ENCODE results near the gene RBSN.

The RBSN gene

GRCh38 chr3:15056676-15057404 is 42.1 kb downstream of the RBSN start:
- H3K9ac ChIP-seq, result no peak overlapping the region

GRCh38 chr3:15055019-15055557 is 43.9 kb downstream of the RBSN start:
- Histone ChIP-seq H3K36me3 (ENCODE audit: insufficient read depth) (no peaks in the 10 kb centered on the region; the same call in 1 of the 2 replicates), H3K4me3 (IDR thresholded peaks at IDR 0.05; ENCODE audit: insufficient read depth, low read depth, low read length) (no peak overlapping the region), H3K4me2 (no peak overlapping the region), H4K20me1 (ENCODE audit: insufficient read depth) (0 out of 2 replicates have a peak, but pooled peaks cover 4% of the 10 kb centered on the region), H3K79me2 (ENCODE audit: insufficient read depth, low read depth) (peaks cover 50% of the 10 kb centered on the region), H3K9ac (no peak overlapping the region), H3K27me3 (ENCODE audit: insufficient read depth, low read depth) (no peaks in the 10 kb centered on the region), H3K27ac (no peak overlapping the region), H2AFZ (ENCODE audit: low read depth) (no peak overlapping the region), H3K4me1 (ENCODE audit: low read depth, poor library complexity, severe bottlenecking) (peaks cover 18% of the 10 kb centered on the region)
- no peak for TF ChIP-seq CTCF (conservative IDR thresholded peaks at IDR 0.05; ENCODE audit: low read depth, low read length)

More at GRCh38 chr3:15056676-15057404, 42.1 kb downstream of the RBSN start:
- no peak overlapping the region for H3K4me2 ChIP-seq
- H3K79me2 ChIP-seq (ENCODE audit: insufficient read depth, low read depth), result peaks cover 50% of the 10 kb centered on the region
- H4K20me1 ChIP-seq (ENCODE audit: insufficient read depth), result 0 out of 2 replicates have a peak, but pooled peaks cover 2% of the 10 kb centered on the region
- H3K4me3 ChIP-seq (IDR thresholded peaks at IDR 0.05; ENCODE audit: insufficient read depth, low read depth, low read length), result no peak overlapping the region
- TF ChIP-seq CTCF (conservative IDR thresholded peaks at IDR 0.05; ENCODE audit: low read depth, low read length), result no peak
- H3K27me3 ChIP-seq (ENCODE audit: insufficient read depth, low read depth), result no peaks in the 10 kb centered on the region
- H2AFZ ChIP-seq (ENCODE audit: low read depth), result no peak overlapping the region
- H3K36me3 ChIP-seq (ENCODE audit: insufficient read depth), result no peaks in the 10 kb centered on the region; the same call in 1 of the 2 replicates
- no peak overlapping the region for H3K27ac ChIP-seq
- H3K4me1 ChIP-seq (ENCODE audit: low read depth, poor library complexity, severe bottlenecking), result peaks cover 6% of the 10 kb centered on the region

DNA sequence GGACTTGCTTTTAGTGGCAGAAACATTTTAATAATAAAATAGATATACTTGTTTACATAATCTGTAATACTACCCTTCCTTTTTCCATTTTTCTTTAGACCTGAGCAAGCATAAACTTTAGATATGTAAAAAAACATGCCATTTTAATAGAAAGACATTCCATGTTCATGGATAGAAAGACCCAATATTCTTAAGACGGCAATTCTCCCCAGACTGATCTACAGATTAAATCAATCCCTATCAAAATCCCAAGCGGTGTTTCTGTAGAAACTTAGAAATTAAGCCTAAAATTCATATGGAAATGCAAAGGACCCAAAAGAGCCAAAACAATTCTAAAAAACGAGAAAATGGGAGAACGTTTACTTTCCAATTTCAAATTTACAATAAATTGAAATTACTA is 45.4 kb downstream of the RBSN start:
- no peak for TF ChIP-seq CTCF (conservative IDR thresholded peaks at IDR 0.05; ENCODE audit: low read depth, low read length)
- peaks cover 18% of the 10 kb centered on the region for H3K4me1 ChIP-seq (ENCODE audit: low read depth, poor library complexity, severe bottlenecking)
- no peak overlapping the region for H3K4me3 ChIP-seq (IDR thresholded peaks at IDR 0.05; ENCODE audit: insufficient read depth, low read depth, low read length)
- no peak overlapping the region for H3K27ac ChIP-seq
- no peak overlapping the region for H3K4me2 ChIP-seq
- peaks cover 40% of the 10 kb centered on the region for H3K79me2 ChIP-seq (ENCODE audit: insufficient read depth, low read depth)
- H3K36me3 ChIP-seq (ENCODE audit: insufficient read depth), result no peaks in the 10 kb centered on the region; the same call in 1 of the 2 replicates
- no peak overlapping the region for H3K9ac ChIP-seq
- no peak overlapping the region for H2AFZ ChIP-seq (ENCODE audit: low read depth)
- H4K20me1 ChIP-seq (ENCODE audit: insufficient read depth), result 0 out of 2 replicates have a peak, but pooled peaks cover 4% of the 10 kb centered on the region
- no peaks in the 10 kb centered on the region for H3K27me3 ChIP-seq (ENCODE audit: insufficient read depth, low read depth)

- no peaks in the 10 kb centered on the region for H3K27me3 ChIP-seq (ENCODE audit: insufficient read depth, low read depth)
- no peak overlapping the region for H2AFZ ChIP-seq (ENCODE audit: low read depth)
- no peaks in the 10 kb centered on the region; the same call in 1 of the 2 replicates for H3K36me3 ChIP-seq (ENCODE audit: insufficient read depth)
- H4K20me1 ChIP-seq (ENCODE audit: insufficient read depth), result 0 out of 2 replicates have a peak, but pooled peaks cover 4% of the 10 kb centered on the region
- no peak overlapping the region for H3K9ac ChIP-seq
- H3K27ac ChIP-seq, result no peak overlapping the region
- peaks cover 39% of the 10 kb centered on the region for H3K79me2 ChIP-seq (ENCODE audit: insufficient read depth, low read depth)
- H3K4me2 ChIP-seq, result no peak overlapping the region
- peaks cover 18% of the 10 kb centered on the region for H3K4me1 ChIP-seq (ENCODE audit: low read depth, poor library complexity, severe bottlenecking)
- no peak overlapping the region for H3K4me3 ChIP-seq (IDR thresholded peaks at IDR 0.05; ENCODE audit: insufficient read depth, low read depth, low read length)
- TF ChIP-seq CTCF (conservative IDR thresholded peaks at IDR 0.05; ENCODE audit: low read depth, low read length), result no peak
Measured at GRCh38 chr3:15052335-15053242, 46.4 kb downstream of the RBSN start.
